Panc1 (cell line): ENCODE data around the gene SH3TC2.

Experiments used
- CTCF ChIP-seq: fragments of 450-650 bp; IDR thresholded peaks from 2 replicates; pipeline ENCODE4 v1.5.1; 2017; ENCODE audit warnings: mild to moderate bottlenecking
- POLR2AphosphoS5 ChIP-seq: IDR thresholded peaks from 2 replicates; pipeline ENCODE4 v1.6.1; 2012; ENCODE audit warnings: mild to moderate bottlenecking, low read depth, low read length, moderate library complexity
- REST ChIP-seq, 2 experiments: IDR thresholded peaks; 2 replicates each; pipeline ENCODE4 v1.6.1; 2011 to 2012; ENCODE audit warnings: low read depth in 2 of 2, control low read depth in 1 of 2, low read length in 1 of 2, mild to moderate bottlenecking in 1 of 2, moderate library complexity in 1 of 2; ENCODE audit not compliant: insufficient read depth in 1 of 2

GRCh38 chr5:148968311-148968710 is 94.6 kb downstream of the SH3TC2 start:
- no peak for TF ChIP-seq CTCF
- TF ChIP-seq POLR2AphosphoS5, result no peak
- TF ChIP-seq REST (IDR thresholded peaks at IDR 0.05; ENCODE audit: insufficient read depth in 1 of 2, low read depth in 2 of 2, low read length in 1 of 2), result no peak
